Subcutaneous adipose tissue (tissue), 4 donors: ENCODE results near the gene ARPC5L. TPM values are rescaled to one million over a fixed set of nuclear protein-coding genes. Genes with fewer than 3 reads are reported as not detected.

ENCODE experiments used
- CTCF ChIP-seq: fragments of 450-650 bp; IDR thresholded peaks from one replicate; pipeline ENCODE4 v1.5.1; 2016; ENCODE audit warnings: low read depth, mild to moderate bottlenecking, control low read depth, antibody characterized with exemption, moderate library complexity
- total RNA-seq, 4 donors: library from RNA; depleted of rRNA; stranded (reverse); fragments of >200 nt; gene quantifications; one replicate each; pipeline ENCODE4 v1.1.0, GENCODE V29; 2016

Gene ARPC5L
- total RNA-seq, 4 donors from 2014 or later: 13.8 to 29.2 (median 16.3) TPM

GRCh38 chr9:124882231-124882630 lies 20.3 kb downstream of the ARPC5L start:
- TF ChIP-seq CTCF: no peak

DNA sequence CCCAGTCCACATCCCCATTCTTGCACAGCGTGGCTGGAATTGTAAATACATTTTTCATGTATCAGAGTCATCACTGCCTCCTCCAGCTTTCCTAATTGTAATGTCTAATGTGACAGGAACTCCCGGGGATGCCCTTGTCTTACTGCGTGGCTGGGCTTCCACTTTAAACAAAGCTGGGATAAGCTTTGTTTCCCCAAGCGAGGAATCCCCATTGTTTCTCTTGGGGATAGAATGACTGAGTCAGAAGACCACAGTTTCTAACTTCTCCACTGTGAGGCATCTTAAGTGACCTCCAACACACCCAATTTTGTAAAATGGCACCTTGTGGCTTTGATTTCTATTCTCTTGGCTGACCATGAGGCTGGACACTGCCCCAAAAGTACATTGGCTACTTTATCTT lies 22.4 kb downstream of the ARPC5L start:
- no peak for TF ChIP-seq CTCF

GRCh38 chr9:124885551-124885950 lies 23.6 kb downstream of the ARPC5L start:
- TF ChIP-seq CTCF: no peak

- no peak for TF ChIP-seq CTCF
Measured at GRCh38 chr9:124886461-124886860, 24.5 kb downstream of the ARPC5L start.

DNA sequence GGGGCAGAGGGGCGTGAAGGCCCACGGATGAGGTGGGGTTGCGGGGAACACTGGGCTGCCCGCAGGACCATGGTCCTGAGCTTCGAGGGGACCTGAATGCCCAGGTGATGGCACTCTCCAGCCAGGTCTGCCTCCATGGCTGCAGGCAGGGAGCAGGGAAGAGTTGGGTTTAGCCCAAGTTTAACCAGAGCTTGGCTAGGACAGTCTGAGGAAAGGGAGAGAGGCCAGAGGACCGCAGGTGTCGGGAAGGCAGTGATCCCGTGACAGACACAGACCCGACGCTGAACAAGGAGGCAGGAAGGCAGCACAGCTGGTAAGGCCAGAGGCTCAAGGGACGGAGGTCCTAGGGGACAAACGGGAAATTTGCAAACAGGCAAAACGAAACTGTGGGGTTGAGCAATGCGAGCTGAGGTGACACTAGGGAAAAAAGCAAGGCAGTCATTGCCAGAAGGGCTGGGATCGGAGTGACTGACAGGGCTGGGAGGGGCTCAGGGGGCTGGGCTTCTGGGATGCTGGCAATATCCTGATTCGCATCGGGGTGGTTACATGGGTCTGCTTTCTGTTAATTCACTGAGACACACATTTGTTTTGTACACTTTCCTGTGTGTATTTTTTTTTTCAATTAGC lies 25.0 kb downstream of the ARPC5L start:
- TF ChIP-seq CTCF: no peak

DNA sequence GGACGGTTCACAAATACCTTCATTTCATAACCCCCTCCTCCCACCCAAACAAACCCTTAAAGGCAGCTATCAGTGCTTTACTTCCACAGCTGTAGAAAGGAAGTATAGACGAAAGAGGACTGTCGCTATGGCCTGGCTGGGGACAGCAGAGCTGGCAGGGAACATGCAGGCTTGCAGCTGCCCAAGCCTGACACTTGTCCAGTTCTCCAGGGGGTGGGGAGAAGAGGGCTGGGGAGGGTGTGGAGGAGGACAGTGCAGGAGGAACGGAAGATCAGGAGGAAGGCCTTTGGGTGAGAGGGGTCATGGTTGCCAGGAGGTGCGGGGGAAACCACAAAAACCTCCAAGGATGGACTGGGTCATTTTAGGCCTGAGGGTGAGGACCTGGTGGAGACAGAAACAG lies 25.9 kb downstream of the ARPC5L start:
- TF ChIP-seq CTCF: no peak

- TF ChIP-seq CTCF: no peak
Measured at GRCh38 chr9:124889006-124889405, 27.1 kb downstream of the ARPC5L start.
